GM23248 (cell line): ENCODE data around the gene ADGB. TPM values are rescaled to one million over a fixed set of nuclear protein-coding genes. Genes with fewer than 3 reads are reported as not detected.

Experiments used
- DNase-seq: peaks from one replicate; pipeline ENCODE4 v3.0.0-alpha.2; 2015
- H2AFZ ChIP-seq: fragments of 200-600 bp; sonication (generic); 2 replicates; pipeline ENCODE4 v1.6.1; 2016; ENCODE audit warnings: antibody characterized with exemption
- H3F3A ChIP-seq: fragments of 200-600 bp; sonication (generic); 2 replicates; pipeline ENCODE4 v1.6.1; 2016; ENCODE audit warnings: mild to moderate bottlenecking, antibody characterized with exemption, mixed run types; ENCODE audit not compliant: insufficient read depth
- H3K27ac ChIP-seq: fragments of 200-600 bp; sonication (generic); 2 replicates; pipeline ENCODE4 v1.5.1; 2016; ENCODE audit warnings: mild to moderate bottlenecking
- H3K27me3 ChIP-seq: fragments of 200-600 bp; sonication (generic); replicated peaks from 2 replicates; pipeline ENCODE4 v1.6.1; 2016; ENCODE audit warnings: mild to moderate bottlenecking; ENCODE audit not compliant: insufficient read depth
- H3K36me3 ChIP-seq: fragments of 200-600 bp; sonication (generic); 2 replicates; pipeline ENCODE4 v1.6.1; 2016; ENCODE audit warnings: low read depth, mild to moderate bottlenecking
- H3K4me1 ChIP-seq: fragments of 200-600 bp; sonication (generic); 2 replicates; pipeline ENCODE4 v1.6.1; 2016; ENCODE audit warnings: mild to moderate bottlenecking; ENCODE audit not compliant: insufficient read depth
- H3K4me2 ChIP-seq: fragments of 200-600 bp; sonication (generic); one replicate; pipeline ENCODE4 v1.6.1; 2016; ENCODE audit warnings: mild to moderate bottlenecking; ENCODE audit not compliant: unreplicated experiment
- H3K4me3 ChIP-seq: fragments of 200-600 bp; sonication (generic); 2 replicates; pipeline ENCODE4 v1.5.1; 2016; ENCODE audit warnings: mild to moderate bottlenecking
- H3K79me2 ChIP-seq: fragments of 200-600 bp; sonication (generic); 2 replicates; pipeline ENCODE4 v1.6.1; 2016; ENCODE audit warnings: mild to moderate bottlenecking; ENCODE audit not compliant: insufficient read depth
- H3K9ac ChIP-seq: fragments of 200-600 bp; sonication (generic); 2 replicates; pipeline ENCODE4 v1.6.1; 2016; ENCODE audit warnings: mild to moderate bottlenecking
- H3K9me2 ChIP-seq: fragments of 200-600 bp; sonication (generic); 2 replicates; pipeline ENCODE4 v1.6.1; 2016; ENCODE audit warnings: mixed run types, mild to moderate bottlenecking, moderate library complexity; ENCODE audit not compliant: insufficient read depth
- H3K9me3 ChIP-seq: fragments of 200-600 bp; sonication (generic); one replicate; pipeline ENCODE4 v1.6.1; 2017; ENCODE audit warnings: low read depth
- H4K20me1 ChIP-seq: fragments of 200-600 bp; sonication (generic); 2 replicates; pipeline ENCODE4 v1.6.0; 2016; ENCODE audit not compliant: insufficient read depth
- EZH2 ChIP-seq: fragments of 200-600 bp; sonication (generic); IDR thresholded peaks from 2 replicates; pipeline ENCODE4 v1.6.1; 2018; ENCODE audit warnings: antibody characterized with exemption, mild to moderate bottlenecking; ENCODE audit not compliant: insufficient read depth, poor library complexity, severe bottlenecking
- EZH2phosphoT487 ChIP-seq: fragments of 200-600 bp; sonication (generic); IDR thresholded peaks from 2 replicates; pipeline ENCODE4 v1.6.1; 2018; ENCODE audit warnings: antibody characterized with exemption, moderate library complexity, mild to moderate bottlenecking, low read depth; ENCODE audit not compliant: insufficient read depth
- WGBS, 2 experiments: methylation state at CpG; one replicate each; pipeline ENCODE4 v1.1.6; 2015 to 2017; ENCODE audit warnings: low lambda C conversion rate in 2 of 2, low coverage in 1 of 2; ENCODE audit errors: missing lambda C conversion rate in 2 of 2; 5-methylcytosine and 5-hydroxymethylcytosine counted together
- in situ Hi-C: fragments of 300-500 bp; cut with MboI; formaldehyde crosslinking; loops from 2 replicates; pipeline ENCODE4 v1.15.0; 2020
- polyA plus RNA-seq: library from polyadenylated mRNA; unstranded; fragments of >200 nt; fragmentation: Nextera tagmentation; extraction: Ambion mirVana; gene quantifications from 2 replicates; pipeline ENCODE4 v1.2.1, GENCODE V29; 2016
- total RNA-seq: library from RNA; depleted of rRNA; stranded (reverse); fragments of >200 nt; shearing (Covaris generic); gene quantifications from 2 replicates; pipeline ENCODE4 v1.2.3, GENCODE V29; 2014

The ADGB gene
- total and polyA plus RNA-seq, 2 experiments from 2014 or later, result not detected

- Histone ChIP-seq H3K4me1 (no peaks in the 10 kb centered on the region), H3K4me2 (no peak overlapping the region), H3K4me3 (no peak overlapping the region), H3K9me2 (no peaks in the 10 kb centered on the region), H3K79me2 (no peaks in the 10 kb centered on the region), H3K9ac (no peak overlapping the region), H2AFZ (no peak overlapping the region), H4K20me1 (no peaks in the 10 kb centered on the region), H3K27me3 (no peaks in the 10 kb centered on the region), H3K27ac (no peak overlapping the region), H3K36me3 (no peaks in the 10 kb centered on the region), H3F3A (no peaks in the 10 kb centered on the region), H3K9me3 (no peaks in the 10 kb centered on the region)
- in situ Hi-C loops, result no loop called here
- DNase-seq, result no peak
- WGBS, 2 experiments, result 56 to 58% methylated on average over 3 of the region's 3 CpGs
- TF ChIP-seq EZH2 (no peak), EZH2phosphoT487 (no peak)
These were observed 74.3 kb downstream of the ADGB start for GRCh38 chr6:146673069-146673468.

DNA sequence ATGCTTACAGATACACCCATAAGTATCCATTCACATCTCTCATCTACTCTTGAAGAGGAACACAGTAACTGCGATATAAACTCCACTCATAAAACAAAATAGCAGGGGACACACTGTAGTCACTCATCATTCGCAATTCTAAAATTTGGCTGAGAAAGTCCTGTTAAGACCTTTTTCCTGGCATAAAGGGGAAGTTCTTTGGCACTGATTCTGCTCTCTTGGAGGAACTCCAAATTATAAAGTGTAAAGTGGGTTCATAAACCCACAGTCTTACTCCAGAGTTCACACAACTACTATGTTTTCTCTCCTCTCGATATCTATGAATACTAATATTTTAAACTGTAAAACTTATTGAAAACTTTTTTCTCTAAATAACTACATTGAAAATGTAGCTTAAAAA, 80.6 kb downstream of the ADGB start:
- Histone ChIP-seq H3K36me3 (no peaks in the 10 kb centered on the region), H3K79me2 (no peaks in the 10 kb centered on the region), H3K27me3 (no peaks in the 10 kb centered on the region), H4K20me1 (no peaks in the 10 kb centered on the region), H3K27ac (no peak overlapping the region), H3K9me2 (no peaks in the 10 kb centered on the region), H3K4me3 (no peak overlapping the region), H2AFZ (no peak overlapping the region), H3K4me1 (no peaks in the 10 kb centered on the region), H3K9ac (no peak overlapping the region), H3K4me2 (no peak overlapping the region), H3F3A (no peaks in the 10 kb centered on the region), H3K9me3 (no peaks in the 10 kb centered on the region)
- no peak for DNase-seq
- TF ChIP-seq EZH2, result no peak
- TF ChIP-seq EZH2phosphoT487, result no peak
- in situ Hi-C loops, result no loop called here
- WGBS, 2 experiments, result 52 to 53% methylated on average over 3 of the region's 3 CpGs

DNA sequence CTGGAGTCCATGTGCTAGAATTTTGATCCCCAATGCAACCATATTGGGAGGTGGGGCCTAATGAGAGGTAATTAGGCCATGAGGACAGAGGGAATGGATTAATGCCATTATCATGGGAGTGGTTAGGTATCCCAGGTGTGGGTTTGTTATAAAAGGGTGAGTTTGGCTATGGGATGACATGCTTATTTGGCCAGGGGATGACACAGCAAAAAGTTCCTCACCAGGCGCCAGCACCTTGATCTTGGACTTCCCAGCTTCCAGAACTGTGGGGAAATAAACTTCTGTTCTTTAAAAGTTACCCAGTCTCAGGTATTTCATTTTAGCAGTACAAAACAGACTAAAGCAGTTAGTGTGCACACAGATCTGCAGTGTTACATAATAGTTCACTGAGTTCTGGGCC, 84.1 kb downstream of the ADGB start:
- Histone ChIP-seq H3K4me2 (no peak overlapping the region), H3K4me1 (no peaks in the 10 kb centered on the region), H3K36me3 (no peaks in the 10 kb centered on the region), H2AFZ (no peak overlapping the region), H3K27ac (no peak overlapping the region), H3K9me3 (no peaks in the 10 kb centered on the region), H4K20me1 (no peaks in the 10 kb centered on the region), H3K4me3 (no peak overlapping the region), H3K9me2 (no peaks in the 10 kb centered on the region), H3K9ac (no peak overlapping the region), H3K79me2 (no peaks in the 10 kb centered on the region), H3K27me3 (no peaks in the 10 kb centered on the region), H3F3A (no peaks in the 10 kb centered on the region)
- no peak for DNase-seq
- TF ChIP-seq EZH2phosphoT487, result no peak
- TF ChIP-seq EZH2, result no peak
- in situ Hi-C loops, result no loop called here
- WGBS, 2 experiments, result 55 to 83% methylated on average over 1 of the region's 1 CpG

DNA sequence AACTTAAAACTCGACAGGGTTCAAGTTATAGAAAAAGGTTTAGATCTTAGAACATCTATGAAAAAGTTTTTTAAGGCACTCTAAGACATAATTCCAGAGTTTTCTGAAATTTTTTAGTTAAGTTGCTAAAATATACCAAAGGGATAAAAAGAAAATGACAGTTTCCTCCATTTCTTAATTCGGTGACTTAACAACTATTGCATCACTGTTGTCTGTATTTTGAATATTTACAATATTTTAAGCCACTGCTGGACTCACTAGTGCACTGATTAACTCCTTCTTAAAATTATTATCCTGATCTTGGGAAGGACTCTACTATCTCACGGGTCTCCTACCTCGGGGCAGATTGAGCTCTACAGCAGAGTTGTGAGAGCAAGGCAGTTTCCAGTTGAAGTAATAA, 91.0 kb downstream of the ADGB start:
- Histone ChIP-seq H3F3A (no peaks in the 10 kb centered on the region), H3K36me3 (no peaks in the 10 kb centered on the region), H4K20me1 (no peaks in the 10 kb centered on the region), H3K27me3 (no peaks in the 10 kb centered on the region), H3K79me2 (no peaks in the 10 kb centered on the region), H3K4me2 (no peak overlapping the region), H3K9ac (no peak overlapping the region), H3K9me3 (no peaks in the 10 kb centered on the region), H3K4me1 (no peaks in the 10 kb centered on the region), H2AFZ (no peak overlapping the region), H3K9me2 (no peaks in the 10 kb centered on the region), H3K27ac (no peak overlapping the region), H3K4me3 (no peak overlapping the region)
- WGBS, 2 experiments, result 39 to 40% methylated on average over 4 of the region's 4 CpGs
- in situ Hi-C loops, result no loop called here
- no peak for DNase-seq
- TF ChIP-seq EZH2phosphoT487 (no peak), EZH2 (no peak)

DNA sequence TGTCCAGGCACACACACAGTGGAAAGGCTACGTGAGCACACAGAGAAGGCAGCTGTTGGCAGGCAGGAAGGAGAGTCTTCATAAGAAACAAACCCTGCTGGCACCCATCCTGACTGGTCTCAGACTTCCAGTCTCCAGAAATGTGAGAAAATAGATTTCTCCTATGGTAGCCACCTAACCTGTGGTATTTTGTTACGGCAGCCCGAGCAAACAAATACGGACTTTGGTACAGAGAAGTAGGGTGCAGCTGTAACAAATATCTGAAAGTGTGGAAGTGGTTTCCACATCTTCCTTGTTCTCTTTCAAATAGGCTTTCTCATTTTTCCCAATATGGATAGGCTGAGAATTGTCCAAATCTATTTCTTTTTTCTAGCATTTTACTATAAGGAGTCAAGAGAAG, 94.6 kb downstream of the ADGB start:
- WGBS, 2 experiments, result 73% methylated on average over 4 of the region's 4 CpGs
- in situ Hi-C loops, result no loop called here

More for the DNA sequence above, 94.6 kb downstream of the ADGB start:
- Histone ChIP-seq H3K27ac (no peak overlapping the region), H3K79me2 (no peaks in the 10 kb centered on the region), H3K4me1 (no peaks in the 10 kb centered on the region), H4K20me1 (no peaks in the 10 kb centered on the region), H3F3A (no peaks in the 10 kb centered on the region), H2AFZ (no peak overlapping the region), H3K9ac (no peak overlapping the region), H3K36me3 (no peaks in the 10 kb centered on the region), H3K9me2 (no peaks in the 10 kb centered on the region), H3K27me3 (no peaks in the 10 kb centered on the region), H3K9me3 (no peaks in the 10 kb centered on the region), H3K4me2 (no peak overlapping the region), H3K4me3 (no peak overlapping the region)
- TF ChIP-seq EZH2, result no peak
- DNase-seq, result no peak
